Gastrocnemius medialis (tissue), 4 donors: ENCODE measurements around the gene ATP13A1. TPM values are rescaled to one million over a fixed set of nuclear protein-coding genes. Genes with fewer than 3 reads are reported as not detected.

Experiments used
- ATAC-seq, 2 donors: fragments of 150-250 bp; one replicate each; pipeline ENCODE4 v1.9.1; 2016
- DNase-seq, 2 donors: peaks; one replicate each; pipeline ENCODE4 v3.0.0-alpha.2; 2019
- H3K27ac ChIP-seq, 4 donors: fragments of 200-600 bp; sonication (generic); 1 replicate in 1 of 4; 2 replicates in 3 of 4; pipeline ENCODE4 v1.5.1; 2016 to 2018; ENCODE audit warnings: mild to moderate bottlenecking in 2 of 4, moderate library complexity in 1 of 4
- H3K27me3 ChIP-seq, 3 donors: fragments of 200-600 bp; sonication (generic) in 2 of 3; 1 replicate in 1 of 3; 2 replicates in 2 of 3; pipeline versions ENCODE4 v1.5.1 to v1.6.0; 2016 to 2019; ENCODE audit warnings: mild to moderate bottlenecking in 1 of 3, moderate library complexity in 1 of 3
- H3K36me3 ChIP-seq, 2 donors: fragments of 200-600 bp; sonication (generic) in 1 of 2; one replicate each; pipeline ENCODE4 v1.5.1; 2017 to 2018
- H3K4me1 ChIP-seq, 2 donors: fragments of 200-600 bp; sonication (generic) in 1 of 2; one replicate each; pipeline ENCODE4 v1.5.1; 2016 to 2017; ENCODE audit warnings: mild to moderate bottlenecking in 2 of 2
- H3K4me3 ChIP-seq, 4 donors: fragments of 200-600 bp; sonication (generic) in 3 of 4; 1 replicate in 1 of 4; 2 replicates in 3 of 4; pipeline ENCODE4 v1.5.1; 2016 to 2019; ENCODE audit warnings: mild to moderate bottlenecking in 2 of 4
- H3K9me3 ChIP-seq, 3 donors: fragments of 200-600 bp; sonication (generic) in 2 of 3; 1 replicate in 1 of 3; 2 replicates in 2 of 3; pipeline ENCODE4 v1.5.1; 2016 to 2019
- POLR2A ChIP-seq, 2 donors: fragments of 450-650 bp; IDR thresholded peaks; one replicate each; pipeline ENCODE4 v1.6.1; 2017; ENCODE audit warnings: antibody characterized with exemption in 2 of 2, mild to moderate bottlenecking in 2 of 2, moderate library complexity in 2 of 2
- in situ Hi-C, 4 donors: fragments of 200-750 bp; cut with MboI; loops; one replicate each; pipeline versions ENCODE4 v1.15.0 to v1.8.0; 2017; ENCODE audit warnings: low sequenced_read_pairs in 4 of 4
- intact Hi-C: fragments of 100-400 bp; cut with DNase I; formaldehyde crosslinking; loops from one replicate; pipeline ENCODE4 v1.15.1; 2023; ENCODE audit warnings: low total_unique reads
- total RNA-seq, 4 donors: library from RNA; depleted of rRNA; stranded (reverse); fragments of >200 nt; gene quantifications; one replicate each; pipeline versions ENCODE4 v1.1.0 to v1.2.3, GENCODE V29; 2016
- TF ChIP-seq, protein P1 (sequence below), 5 experiments: fragments of 450-650 bp in 3 of 5; fragments of 200-600 bp in 2 of 5; sonication (generic) in 2 of 5; IDR thresholded peaks in 4 of 5; conservative IDR thresholded peaks in 1 of 5; 1 replicate in 4 of 5; 2 replicates in 1 of 5; pipeline ENCODE4 v1.5.1; 2016 to 2019; ENCODE audit warnings: antibody characterized with exemption in 5 of 5, mild to moderate bottlenecking in 3 of 5, moderate library complexity in 3 of 5

The ATP13A1 gene
- total RNA-seq, 4 donors from 2014 or later, result 51.8 to 111 (median 82.8) TPM

DNA sequence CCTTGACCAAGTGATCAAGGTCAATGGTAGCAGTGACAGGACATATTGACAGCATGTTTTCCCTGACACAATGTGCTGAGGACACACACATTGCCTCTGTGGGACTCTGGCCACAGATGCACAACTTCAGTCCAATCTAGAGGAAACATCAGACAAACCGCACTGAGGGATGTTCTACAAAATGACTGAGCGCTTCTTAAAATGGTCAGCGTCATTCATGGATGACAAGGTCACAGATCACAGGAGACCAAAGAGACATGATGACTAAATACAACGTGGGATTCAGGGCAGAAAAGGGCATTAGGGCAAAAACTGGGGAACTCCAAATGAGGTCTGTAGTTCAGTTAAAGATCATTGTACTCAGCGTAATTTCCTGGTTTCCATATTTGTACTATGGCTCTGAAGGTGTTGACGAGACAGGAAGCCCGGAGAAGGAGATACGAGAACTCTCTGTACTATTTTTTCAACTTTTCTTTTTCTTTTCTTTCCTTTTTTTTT lies 65.6 kb downstream of the ATP13A1 start:
- in situ Hi-C loops (no loop called here), intact Hi-C loops (no loop called here)
- no peak overlapping the region for H3K27ac ChIP-seq
- no peaks in the 10 kb centered on the region for H3K9me3 ChIP-seq
- DNase-seq (no peak), ATAC-seq (no peak)
- no peaks in the 10 kb centered on the region for H3K36me3 ChIP-seq
- peaks cover 0 to 7% of the 10 kb centered on the region in 2 donors for H3K4me1 ChIP-seq
- no peaks in the 10 kb centered on the region for H3K27me3 ChIP-seq
- H3K4me3 ChIP-seq, result no peak overlapping the region
- TF ChIP-seq POLR2A (IDR thresholded peaks at IDR 0.05), result no peak
- TF ChIP-seq, protein P1, sequence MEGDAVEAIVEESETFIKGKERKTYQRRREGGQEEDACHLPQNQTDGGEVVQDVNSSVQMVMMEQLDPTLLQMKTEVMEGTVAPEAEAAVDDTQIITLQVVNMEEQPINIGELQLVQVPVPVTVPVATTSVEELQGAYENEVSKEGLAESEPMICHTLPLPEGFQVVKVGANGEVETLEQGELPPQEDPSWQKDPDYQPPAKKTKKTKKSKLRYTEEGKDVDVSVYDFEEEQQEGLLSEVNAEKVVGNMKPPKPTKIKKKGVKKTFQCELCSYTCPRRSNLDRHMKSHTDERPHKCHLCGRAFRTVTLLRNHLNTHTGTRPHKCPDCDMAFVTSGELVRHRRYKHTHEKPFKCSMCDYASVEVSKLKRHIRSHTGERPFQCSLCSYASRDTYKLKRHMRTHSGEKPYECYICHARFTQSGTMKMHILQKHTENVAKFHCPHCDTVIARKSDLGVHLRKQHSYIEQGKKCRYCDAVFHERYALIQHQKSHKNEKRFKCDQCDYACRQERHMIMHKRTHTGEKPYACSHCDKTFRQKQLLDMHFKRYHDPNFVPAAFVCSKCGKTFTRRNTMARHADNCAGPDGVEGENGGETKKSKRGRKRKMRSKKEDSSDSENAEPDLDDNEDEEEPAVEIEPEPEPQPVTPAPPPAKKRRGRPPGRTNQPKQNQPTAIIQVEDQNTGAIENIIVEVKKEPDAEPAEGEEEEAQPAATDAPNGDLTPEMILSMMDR (IDR thresholded peaks at IDR 0.05 in 4 of 5, conservative IDR thresholded peaks at IDR 0.05 in 1 of 5), result no peak

Other genes with a start within 250 kb of the ATP13A1 start
- 1 to 10 TPM in 1 of 4 donors, under 1 TPM in 1, not detected in 2; 0.80 to 1.7 TPM for gene TSSK6, start 148.1 kb downstream of the ATP13A1 start, total RNA-seq
- 100 to 1,000 TPM in 1 of 4 donors, 10 to 100 TPM in 3; 41.8 to 201 (median 50.5) TPM for gene NDUFA13, start 147.5 kb downstream of the ATP13A1 start, total RNA-seq
- under 1 TPM in 2 of 4 donors, not detected in 2; 0.18 to 0.31 TPM for gene YJEFN3, start 134.8 kb downstream of the ATP13A1 start, total RNA-seq
- 1 to 10 TPM in 1 of 4 donors, not detected in 3; 3.2 TPM for gene CILP2, start 125.4 kb downstream of the ATP13A1 start, total RNA-seq
- not detected for gene PBX4, start 45.0 kb downstream of the ATP13A1 start, total RNA-seq
- 1 to 10 TPM in 1 of 4 donors, under 1 TPM in 2, not detected in 1; 0.15 to 1.3 (median 0.27) TPM for gene LPAR2, start 35.5 kb downstream of the ATP13A1 start, total RNA-seq
- gene GMIP, start 20.0 kb downstream of the ATP13A1 start, total RNA-seq, result 1 to 10 TPM in 3 of 4 donors, not detected in 1; 1.2 to 2.6 (median 1.6) TPM
- 1 to 10 TPM in 3 of 4 donors, under 1 TPM in 1; 0.39 to 9.7 (median 2.5) TPM for gene ZNF101, start 5.2 kb upstream of the ATP13A1 start, total RNA-seq
- 1 to 10 TPM in 3 of 4 donors, under 1 TPM in 1; 0.97 to 2.1 (median 1.7) TPM for gene ZNF14, start 69.4 kb upstream of the ATP13A1 start, total RNA-seq
- 10 to 100 TPM in 3 of 4 donors, 1 to 10 TPM in 1; 6.3 to 18.7 (median 14.9) TPM for gene ZNF506, start 158.1 kb upstream of the ATP13A1 start, total RNA-seq
- 1 to 10 TPM; 3.1 to 9.5 (median 6.3) TPM for gene ZNF253, start 202.2 kb upstream of the ATP13A1 start, total RNA-seq
- gene ZNF93, start 237.3 kb upstream of the ATP13A1 start, total RNA-seq, result 1 to 10 TPM in 2 of 4 donors, under 1 TPM in 2; 0.36 to 4.1 (median 0.89) TPM